Myometrial cell (primary cell): ENCODE data around the gene IL25. TPM values are rescaled to one million over a fixed set of nuclear protein-coding genes. Genes with fewer than 3 reads are reported as not detected.

Source experiments
- total RNA-seq: library from RNA; depleted of rRNA; stranded (reverse); fragments of >200 nt; gene quantifications from 2 replicates; pipeline ENCODE4 v1.2.3, GENCODE V29; 2015

IL25 gene
- not detected in 2 replicates for total RNA-seq

GRCh38 chr14:23372509-23372908 is at the start of gene IL25:
IL25 (plus strand) TSS chr14:23372809.

GRCh38 chr14:23352506-23353432 is 19.8 kb upstream of the IL25 start, which contains the start of gene SLC22A17:
SLC22A17 (minus strand) TSS chr14:23352887.

GRCh38 chr14:23365036-23365731 is 7.4 kb upstream of the IL25 start, which contains the start of gene EFS:
EFS (minus strand) TSS chr14:23365172; CDS start chr14:23365025, 147 bp downstream.

GRCh38 chr14:23376482-23377197 is 4.0 kb downstream of the IL25 start, which contains the start of gene CMTM5:
CMTM5 (plus strand) TSS chr14:23377046; CDS start chr14:23377252, 206 bp downstream.

GRCh38 chr14:23407516-23408306 is 35.1 kb downstream of the IL25 start, which contains the start of gene MYH6:
MYH6 (minus strand) TSS chr14:23408273; CDS start chr14:23407223, 1,050 bp downstream.

Other genes starting within 250 kb of the IL25 start
- gene SLC7A8, start 189.1 kb upstream of the IL25 start, total RNA-seq: 6.9 and 13.1 TPM in 2 replicates
- not detected in 2 replicates for gene RNF212B, start 134.9 kb upstream of the IL25 start, total RNA-seq
- gene HOMEZ, start 86.7 kb upstream of the IL25 start, total RNA-seq: 9.6 and 14.4 TPM in 2 replicates
- 1.1 and 1.2 TPM in 2 replicates for gene PPP1R3E, start 70.0 kb upstream of the IL25 start, total RNA-seq
- gene BCL2L2, start 66.0 kb upstream of the IL25 start, total RNA-seq: 16.7 and 21.1 TPM in 2 replicates
- gene PABPN1, start 51.4 kb upstream of the IL25 start, total RNA-seq: 59.5 and 63.1 TPM in 2 replicates
- 10.1 and 16.8 TPM in 2 replicates for gene SLC22A17, start 19.9 kb upstream of the IL25 start, total RNA-seq
- gene EFS, start 7.6 kb upstream of the IL25 start, total RNA-seq: 10.5 and 11.8 TPM in 2 replicates
- not detected in 2 replicates for gene CMTM5, start 4.2 kb downstream of the IL25 start, total RNA-seq
- not detected in 2 replicates for gene MYH6, start 35.5 kb downstream of the IL25 start, total RNA-seq
- not detected in 2 replicates for gene MYH7, start 62.9 kb downstream of the IL25 start, total RNA-seq
- gene NGDN, start 96.9 kb downstream of the IL25 start, total RNA-seq: 23.4 and 26.8 TPM in 2 replicates
- 1.9 TPM in 1 of 2 replicates, not detected in the other for gene ZFHX2, start 179.0 kb downstream of the IL25 start, total RNA-seq
- gene THTPA, start 183.5 kb downstream of the IL25 start, total RNA-seq: 10.3 and 22.5 TPM in 2 replicates
- gene AP1G2, start 195.0 kb downstream of the IL25 start, total RNA-seq: 15.9 and 23.0 TPM in 2 replicates
- gene JPH4, start 206.0 kb downstream of the IL25 start, total RNA-seq: not detected in 2 replicates